ENCODE results near the gene LINC00305.

Gene LINC00305

DNA sequence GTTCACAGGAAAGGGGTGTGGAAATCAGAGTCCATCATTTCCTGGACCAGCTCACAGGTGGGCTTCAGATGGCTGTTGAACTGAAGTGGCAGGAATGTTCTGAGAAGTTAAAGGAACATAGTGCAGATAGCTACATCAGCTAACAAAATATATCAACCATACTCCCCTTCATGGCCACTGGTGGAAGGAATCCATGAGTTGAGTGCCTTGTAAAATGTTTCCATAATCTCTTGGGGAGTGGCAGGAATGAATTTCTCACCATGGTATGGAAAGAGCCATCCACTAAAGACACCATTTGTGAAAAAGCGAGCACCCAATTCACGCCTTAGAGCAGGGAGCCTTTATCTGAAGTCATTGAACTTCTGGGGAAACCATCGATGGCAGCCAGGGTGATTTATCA lies at the start of gene LINC00305:
Gene LINC00305, minus strand, starts transcription at position 101 of the 400 bp plus-strand sequence.
- TF ChIP-seq, protein P1, sequence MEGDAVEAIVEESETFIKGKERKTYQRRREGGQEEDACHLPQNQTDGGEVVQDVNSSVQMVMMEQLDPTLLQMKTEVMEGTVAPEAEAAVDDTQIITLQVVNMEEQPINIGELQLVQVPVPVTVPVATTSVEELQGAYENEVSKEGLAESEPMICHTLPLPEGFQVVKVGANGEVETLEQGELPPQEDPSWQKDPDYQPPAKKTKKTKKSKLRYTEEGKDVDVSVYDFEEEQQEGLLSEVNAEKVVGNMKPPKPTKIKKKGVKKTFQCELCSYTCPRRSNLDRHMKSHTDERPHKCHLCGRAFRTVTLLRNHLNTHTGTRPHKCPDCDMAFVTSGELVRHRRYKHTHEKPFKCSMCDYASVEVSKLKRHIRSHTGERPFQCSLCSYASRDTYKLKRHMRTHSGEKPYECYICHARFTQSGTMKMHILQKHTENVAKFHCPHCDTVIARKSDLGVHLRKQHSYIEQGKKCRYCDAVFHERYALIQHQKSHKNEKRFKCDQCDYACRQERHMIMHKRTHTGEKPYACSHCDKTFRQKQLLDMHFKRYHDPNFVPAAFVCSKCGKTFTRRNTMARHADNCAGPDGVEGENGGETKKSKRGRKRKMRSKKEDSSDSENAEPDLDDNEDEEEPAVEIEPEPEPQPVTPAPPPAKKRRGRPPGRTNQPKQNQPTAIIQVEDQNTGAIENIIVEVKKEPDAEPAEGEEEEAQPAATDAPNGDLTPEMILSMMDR (conservative IDR thresholded peaks at IDR 0.05): no peak
- no peak within 1 kb of the TSS for H3K27ac ChIP-seq

DNA sequence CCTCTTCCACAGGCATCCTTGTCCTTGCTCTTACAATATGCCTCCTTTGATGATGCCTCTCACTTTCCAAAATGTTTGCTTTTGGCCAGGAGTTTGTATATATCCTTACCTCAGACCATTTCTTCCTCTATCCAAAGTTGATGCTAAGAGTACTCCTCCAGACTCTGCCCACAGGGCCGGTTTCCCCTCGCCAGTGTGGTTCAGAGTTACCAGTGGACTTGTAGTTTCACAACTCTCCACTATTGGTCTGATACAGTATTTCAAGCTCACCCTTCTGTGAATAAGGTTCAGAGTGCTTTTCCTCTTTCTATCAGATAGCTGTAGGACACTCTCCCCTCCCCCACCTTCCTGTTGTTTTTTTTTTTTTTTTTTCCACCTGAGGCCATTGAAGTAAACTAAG lies 42.2 kb upstream of the LINC00305 start:
- no peak overlapping the region for H3K27ac ChIP-seq
- TF ChIP-seq, protein P1 (conservative IDR thresholded peaks at IDR 0.05): no peak

DNA sequence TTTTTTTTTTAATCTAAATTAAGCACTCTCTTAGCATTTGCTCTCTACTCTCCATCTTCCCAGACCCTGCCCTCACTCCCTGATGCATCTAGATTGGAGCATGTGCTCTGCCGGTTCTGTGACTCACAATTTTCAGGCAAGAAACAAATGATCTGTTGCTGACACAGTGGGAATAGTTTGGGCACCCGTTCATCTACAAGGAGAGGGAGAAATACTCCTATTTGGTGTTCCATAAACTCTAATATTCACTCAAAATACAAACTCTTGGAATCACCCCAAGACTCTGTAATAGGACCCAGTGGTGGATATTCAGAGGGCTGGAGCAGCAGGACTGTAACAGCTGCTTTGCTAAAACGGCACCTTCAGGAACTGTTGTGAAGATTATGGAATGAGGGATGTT lies 37.1 kb upstream of the LINC00305 start:
- no peak overlapping the region for H3K27ac ChIP-seq
- TF ChIP-seq, protein P1 (conservative IDR thresholded peaks at IDR 0.05): no peak

DNA sequence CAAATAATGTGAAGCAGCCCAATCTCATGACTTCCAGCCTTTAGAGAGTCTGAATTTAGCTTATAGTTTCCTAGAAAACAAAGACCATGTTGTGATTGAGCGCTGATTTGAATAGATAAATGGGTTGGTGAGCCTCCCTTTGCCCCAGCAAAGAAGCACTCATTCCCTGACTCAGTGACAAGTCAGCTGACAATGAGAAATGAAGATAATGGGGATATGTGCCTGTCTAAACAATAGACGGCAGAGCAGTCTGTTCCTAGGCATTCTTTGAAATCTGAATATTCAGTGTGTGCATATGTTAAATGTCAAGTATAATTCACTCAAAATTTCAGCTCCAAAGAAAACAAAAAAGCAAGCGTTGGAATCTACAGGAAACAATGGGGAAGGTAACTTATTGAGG lies 34.8 kb upstream of the LINC00305 start:
- no peak overlapping the region for H3K27ac ChIP-seq
- TF ChIP-seq, protein P1 (conservative IDR thresholded peaks at IDR 0.05): no peak

DNA sequence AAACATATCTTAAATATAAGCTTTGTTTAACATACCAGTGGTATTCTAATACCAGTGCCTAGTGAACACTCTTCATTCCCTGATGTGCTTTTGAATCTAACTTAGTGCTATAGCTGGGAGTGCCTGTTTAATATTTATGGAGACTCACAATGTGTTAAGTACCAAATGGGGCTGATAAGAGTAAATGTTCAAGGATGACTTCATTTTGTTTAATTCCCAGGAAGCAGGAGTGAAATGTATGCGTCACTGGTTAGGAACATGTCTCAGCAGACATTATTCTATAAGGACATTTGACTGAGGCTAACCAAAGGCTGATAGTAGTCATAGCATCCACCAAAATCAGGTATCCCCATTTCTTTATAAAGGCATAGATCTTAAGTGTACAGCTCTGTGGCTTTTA lies 31.7 kb upstream of the LINC00305 start:
- TF ChIP-seq, protein P1 (conservative IDR thresholded peaks at IDR 0.05): no peak
- H3K27ac ChIP-seq: no peak overlapping the region

DNA sequence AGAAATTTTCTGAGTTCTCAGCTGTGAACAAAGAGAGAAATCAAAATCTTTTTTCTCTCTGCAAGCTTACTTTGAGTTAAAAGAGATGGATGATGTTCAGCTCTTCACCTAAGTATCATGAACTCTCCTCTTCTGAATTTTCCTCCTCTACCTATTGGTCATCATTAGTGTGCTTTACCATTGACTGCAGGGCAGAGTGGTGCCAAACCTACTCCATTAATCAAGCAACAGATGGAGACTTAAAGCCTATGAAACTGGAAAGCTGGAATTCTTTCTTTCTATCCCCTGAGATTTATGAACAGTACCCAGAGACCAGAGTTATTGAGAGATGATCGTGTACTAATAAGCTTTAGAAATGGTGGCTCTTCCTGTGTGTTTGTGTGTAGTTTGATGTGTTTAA lies 31.3 kb upstream of the LINC00305 start:
- no peak overlapping the region for H3K27ac ChIP-seq
- TF ChIP-seq, protein P1 (conservative IDR thresholded peaks at IDR 0.05): no peak

DNA sequence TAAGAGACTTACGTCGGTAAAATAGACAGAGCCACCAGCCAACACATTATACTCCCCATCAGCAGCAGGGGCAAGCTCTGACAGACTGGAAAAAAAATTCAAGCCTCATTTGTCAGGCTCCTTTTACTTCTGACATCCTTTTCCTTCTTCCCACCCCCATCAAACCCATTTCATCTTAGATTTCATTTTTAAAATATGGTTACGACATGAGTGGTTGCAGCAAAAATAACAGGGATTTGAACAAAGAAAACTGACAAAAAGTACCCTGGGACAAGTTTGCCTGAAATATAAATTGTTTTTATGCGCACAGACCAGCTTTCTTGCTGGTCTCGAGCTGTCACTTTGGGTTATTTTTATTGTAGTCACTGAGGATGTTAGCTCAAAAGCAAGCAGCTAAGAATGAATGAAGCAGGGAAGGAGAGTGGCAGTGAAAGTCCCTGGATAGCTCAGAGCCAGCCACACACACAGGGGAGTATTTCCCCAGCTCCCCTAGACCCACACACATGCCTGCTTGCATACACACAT lies 30.7 kb upstream of the LINC00305 start:
- H3K27ac ChIP-seq: no peak overlapping the region
- TF ChIP-seq, protein P1 (conservative IDR thresholded peaks at IDR 0.05): no peak
